HL-60 (cell line): ENCODE data around the gene IL6ST.

ENCODE experiments used
- DNase-seq, 2 experiments: peaks; one replicate each; pipeline ENCODE4 v3.0.0-alpha.2; 2010 to 2020; ENCODE audit warnings: low read depth in 1 of 2, low spot score in 1 of 2
- H3K27ac ChIP-seq: fragments of 250-450 bp; sonication (Bioruptor Pico); replicated peaks from 2 replicates; pipeline ENCODE4 v1.5.1; 2020; ENCODE audit warnings: mild to moderate bottlenecking, moderate library complexity
- H3K27me3 ChIP-seq: fragments of 250-450 bp; sonication (Bioruptor Pico); 2 replicates; pipeline ENCODE4 v1.5.1; 2021; ENCODE audit warnings: mild to moderate bottlenecking, moderate library complexity; ENCODE audit not compliant: insufficient read depth, poor library complexity, severe bottlenecking
- H3K4me3 ChIP-seq: replicated peaks from 2 replicates; pipeline ENCODE4 v1.5.1; 2011; ENCODE audit warnings: mild to moderate bottlenecking, control low read depth, low read length; ENCODE audit not compliant: insufficient read depth
- GABPA ChIP-seq: IDR thresholded peaks from 2 replicates; pipeline ENCODE4 v1.6.1; 2012; ENCODE audit warnings: low read depth
- POLR2AphosphoS5 ChIP-seq: IDR thresholded peaks from 2 replicates; pipeline ENCODE4 v1.6.1; 2012; ENCODE audit warnings: low read depth
- SPI1 ChIP-seq: IDR thresholded peaks from 2 replicates; pipeline ENCODE4 v1.6.1; 2012; ENCODE audit warnings: low read depth, mild to moderate bottlenecking, borderline replicate concordance
- TF ChIP-seq, protein P1 (sequence below): IDR thresholded peaks from one replicate; pipeline ENCODE4 v1.5.1; 2011; ENCODE audit warnings: low read length, control low read depth, inconsistent platforms; ENCODE audit not compliant: insufficient read depth
- TF ChIP-seq, protein P2 (sequence below): IDR thresholded peaks from 2 replicates; pipeline ENCODE4 v1.6.1; 2012; ENCODE audit warnings: low read depth; ENCODE audit not compliant: insufficient replicate concordance

Gene IL6ST

DNA sequence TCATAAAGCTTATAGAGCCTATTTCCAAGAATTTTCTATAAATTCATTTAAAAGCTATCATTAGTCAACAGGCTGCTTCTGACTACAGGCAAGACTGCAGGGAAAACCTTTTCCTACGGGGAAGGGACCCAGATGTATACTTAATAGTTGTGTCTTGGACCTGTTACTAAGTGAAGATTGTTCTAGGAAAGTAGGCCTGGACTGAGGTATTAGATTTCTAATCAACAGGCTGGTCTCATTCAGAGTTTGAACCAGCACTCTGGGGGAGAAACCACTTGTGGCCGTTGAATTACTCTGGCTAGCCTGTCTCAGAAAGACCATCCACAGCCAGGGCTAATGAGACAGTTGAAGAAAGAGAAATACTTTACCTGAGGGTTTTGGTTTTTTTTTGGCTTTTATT lies 60.0 kb downstream of the IL6ST start:
- no peak for TF ChIP-seq SPI1
- H3K27me3 ChIP-seq = no peaks in the 10 kb centered on the region

DNA sequence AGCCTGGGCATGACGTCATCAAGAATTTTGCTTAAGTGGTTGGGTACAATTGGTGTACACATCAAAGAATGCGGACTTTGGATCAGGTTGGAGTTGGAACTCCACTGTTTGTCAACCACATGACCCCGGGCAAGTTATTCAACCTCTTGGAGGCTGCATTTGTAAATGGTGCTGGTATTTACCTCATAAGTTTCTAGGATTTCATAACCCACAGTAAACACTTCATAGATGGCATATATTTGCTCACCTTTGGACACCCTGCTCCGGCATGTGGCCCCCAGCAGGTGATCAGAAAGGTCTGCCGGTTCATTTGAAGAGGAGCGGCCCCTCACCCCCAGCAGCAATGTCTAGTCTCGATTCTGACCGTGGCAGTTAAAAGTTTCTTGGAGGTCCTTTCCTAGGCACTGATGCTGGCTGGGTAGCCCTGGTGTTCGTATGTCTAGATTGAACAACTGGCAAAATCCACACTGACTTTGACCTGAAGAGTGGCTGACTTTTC lies 60.6 kb downstream of the IL6ST start:
- TF ChIP-seq, protein P1, sequence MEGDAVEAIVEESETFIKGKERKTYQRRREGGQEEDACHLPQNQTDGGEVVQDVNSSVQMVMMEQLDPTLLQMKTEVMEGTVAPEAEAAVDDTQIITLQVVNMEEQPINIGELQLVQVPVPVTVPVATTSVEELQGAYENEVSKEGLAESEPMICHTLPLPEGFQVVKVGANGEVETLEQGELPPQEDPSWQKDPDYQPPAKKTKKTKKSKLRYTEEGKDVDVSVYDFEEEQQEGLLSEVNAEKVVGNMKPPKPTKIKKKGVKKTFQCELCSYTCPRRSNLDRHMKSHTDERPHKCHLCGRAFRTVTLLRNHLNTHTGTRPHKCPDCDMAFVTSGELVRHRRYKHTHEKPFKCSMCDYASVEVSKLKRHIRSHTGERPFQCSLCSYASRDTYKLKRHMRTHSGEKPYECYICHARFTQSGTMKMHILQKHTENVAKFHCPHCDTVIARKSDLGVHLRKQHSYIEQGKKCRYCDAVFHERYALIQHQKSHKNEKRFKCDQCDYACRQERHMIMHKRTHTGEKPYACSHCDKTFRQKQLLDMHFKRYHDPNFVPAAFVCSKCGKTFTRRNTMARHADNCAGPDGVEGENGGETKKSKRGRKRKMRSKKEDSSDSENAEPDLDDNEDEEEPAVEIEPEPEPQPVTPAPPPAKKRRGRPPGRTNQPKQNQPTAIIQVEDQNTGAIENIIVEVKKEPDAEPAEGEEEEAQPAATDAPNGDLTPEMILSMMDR = no peak
- TF ChIP-seq, protein P2, sequence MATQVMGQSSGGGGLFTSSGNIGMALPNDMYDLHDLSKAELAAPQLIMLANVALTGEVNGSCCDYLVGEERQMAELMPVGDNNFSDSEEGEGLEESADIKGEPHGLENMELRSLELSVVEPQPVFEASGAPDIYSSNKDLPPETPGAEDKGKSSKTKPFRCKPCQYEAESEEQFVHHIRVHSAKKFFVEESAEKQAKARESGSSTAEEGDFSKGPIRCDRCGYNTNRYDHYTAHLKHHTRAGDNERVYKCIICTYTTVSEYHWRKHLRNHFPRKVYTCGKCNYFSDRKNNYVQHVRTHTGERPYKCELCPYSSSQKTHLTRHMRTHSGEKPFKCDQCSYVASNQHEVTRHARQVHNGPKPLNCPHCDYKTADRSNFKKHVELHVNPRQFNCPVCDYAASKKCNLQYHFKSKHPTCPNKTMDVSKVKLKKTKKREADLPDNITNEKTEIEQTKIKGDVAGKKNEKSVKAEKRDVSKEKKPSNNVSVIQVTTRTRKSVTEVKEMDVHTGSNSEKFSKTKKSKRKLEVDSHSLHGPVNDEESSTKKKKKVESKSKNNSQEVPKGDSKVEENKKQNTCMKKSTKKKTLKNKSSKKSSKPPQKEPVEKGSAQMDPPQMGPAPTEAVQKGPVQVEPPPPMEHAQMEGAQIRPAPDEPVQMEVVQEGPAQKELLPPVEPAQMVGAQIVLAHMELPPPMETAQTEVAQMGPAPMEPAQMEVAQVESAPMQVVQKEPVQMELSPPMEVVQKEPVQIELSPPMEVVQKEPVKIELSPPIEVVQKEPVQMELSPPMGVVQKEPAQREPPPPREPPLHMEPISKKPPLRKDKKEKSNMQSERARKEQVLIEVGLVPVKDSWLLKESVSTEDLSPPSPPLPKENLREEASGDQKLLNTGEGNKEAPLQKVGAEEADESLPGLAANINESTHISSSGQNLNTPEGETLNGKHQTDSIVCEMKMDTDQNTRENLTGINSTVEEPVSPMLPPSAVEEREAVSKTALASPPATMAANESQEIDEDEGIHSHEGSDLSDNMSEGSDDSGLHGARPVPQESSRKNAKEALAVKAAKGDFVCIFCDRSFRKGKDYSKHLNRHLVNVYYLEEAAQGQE = no peak
- TF ChIP-seq SPI1 (no peak), GABPA (no peak), POLR2AphosphoS5 (no peak)
- Histone ChIP-seq H3K27ac (no peak overlapping the region), H3K27me3 (no peaks in the 10 kb centered on the region), H3K4me3 (no peak overlapping the region)
- no peak for DNase-seq

More for the DNA sequence above, 60.0 kb downstream of the IL6ST start:
- DNase-seq = no peak
- H3K27ac ChIP-seq = no peak overlapping the region
- H3K4me3 ChIP-seq = no peak overlapping the region

DNA sequence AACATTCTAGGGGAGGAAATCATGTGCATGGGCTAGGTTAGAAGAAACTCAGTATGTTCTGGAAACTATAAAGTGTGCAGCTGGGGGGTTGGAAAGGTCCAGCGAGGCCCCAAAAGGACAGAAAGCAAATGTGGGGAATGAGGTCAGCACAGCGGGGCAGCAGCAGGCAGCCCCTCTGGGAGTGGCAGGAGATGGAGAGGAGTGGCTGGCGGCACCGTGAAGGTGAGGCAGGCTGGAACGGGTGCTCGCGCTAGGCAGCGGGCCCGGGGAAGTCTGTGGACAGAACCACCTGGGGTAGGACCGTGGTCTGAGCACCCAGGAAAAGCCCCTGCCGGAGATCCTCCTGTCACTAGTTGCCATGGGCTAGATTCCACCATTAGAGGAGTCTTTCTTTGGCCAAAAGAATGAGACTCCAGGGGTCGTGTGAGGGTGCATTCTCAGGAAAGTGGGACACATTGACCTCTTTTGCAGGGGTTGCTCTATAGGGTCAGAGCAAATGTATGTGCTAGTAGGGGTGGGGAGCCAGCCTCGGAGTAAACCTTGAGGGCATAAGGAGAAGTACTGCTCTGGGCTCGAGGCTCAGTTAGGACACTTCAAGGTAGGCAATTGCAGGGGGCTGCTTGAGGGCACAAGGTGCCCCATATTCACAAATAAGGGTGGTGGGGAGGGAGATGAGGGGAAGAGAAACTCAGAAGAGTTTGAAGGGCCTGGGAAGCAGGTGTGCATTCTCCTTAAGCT lies 61.2 kb downstream of the IL6ST start:
- Histone ChIP-seq H3K27me3 (no peaks in the 10 kb centered on the region), H3K27ac (no peak overlapping the region), H3K4me3 (no peak overlapping the region)
- TF ChIP-seq GABPA = no peak
- TF ChIP-seq, protein P1 = no peak
- DNase-seq = no peak

DNA sequence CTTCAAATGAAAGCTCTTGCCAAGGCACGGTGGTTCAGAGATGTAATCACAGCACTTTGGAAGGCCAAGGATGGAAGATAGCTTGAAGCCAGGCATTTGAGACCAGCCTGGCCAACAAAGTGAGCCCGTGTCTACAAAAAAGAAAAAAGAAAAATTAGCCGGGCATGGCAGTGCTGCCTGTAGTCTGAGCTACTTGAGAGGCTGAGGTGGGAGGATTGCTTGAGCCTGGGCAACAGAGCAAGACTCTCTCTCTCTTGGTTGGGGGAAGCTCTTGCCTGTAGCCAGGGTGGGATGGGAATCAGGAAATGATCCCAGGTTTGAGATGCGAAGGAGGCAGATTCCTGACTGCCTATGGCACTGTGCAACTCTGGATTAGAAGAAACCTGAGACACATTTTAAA lies 62.1 kb downstream of the IL6ST start:
- Histone ChIP-seq H3K27ac (no peak overlapping the region), H3K27me3 (no peaks in the 10 kb centered on the region), H3K4me3 (no peak overlapping the region)
- TF ChIP-seq, protein P1 = no peak
- TF ChIP-seq POLR2AphosphoS5 (no peak), GABPA (no peak), SPI1 (no peak)
- TF ChIP-seq, protein P2 = no peak
- DNase-seq = no peak
